DMS114 treated with DMSO at 0.1 percent for 48 hours (cell line): ENCODE measurements around the gene HTR3C.
"Not testable (repeated sequence)": the region's sequence is repeated elsewhere in the genome, so short reads cannot be mapped to it uniquely, and the experiment has no call there.

Experiments used
- DNase-seq: peaks from one replicate; lab custom pipeline; 2025; ENCODE audit not compliant: unreplicated experiment; lab: John Stamatoyannopoulos, UW

Gene HTR3C

DNA sequence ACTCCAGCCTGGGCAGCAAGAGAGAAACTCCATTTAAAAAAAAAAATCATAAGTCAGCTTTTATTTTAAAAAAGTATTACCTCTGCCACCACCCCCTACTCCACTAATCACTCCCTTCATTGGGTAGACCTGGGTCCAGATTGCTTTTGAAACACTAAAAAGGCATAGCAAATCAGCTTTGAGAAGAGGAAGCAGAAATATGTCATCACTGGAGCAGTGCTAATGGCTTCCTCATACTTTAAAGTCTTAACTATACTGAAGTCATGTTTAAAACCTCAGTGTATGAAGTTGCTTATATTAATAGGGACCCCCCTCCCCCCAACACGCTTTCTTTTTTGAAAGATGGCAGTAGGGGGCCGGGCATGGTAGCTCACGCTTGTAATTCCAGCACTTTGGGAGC is 22.3 kb upstream of the HTR3C start:
- no peak for DNase-seq

DNA sequence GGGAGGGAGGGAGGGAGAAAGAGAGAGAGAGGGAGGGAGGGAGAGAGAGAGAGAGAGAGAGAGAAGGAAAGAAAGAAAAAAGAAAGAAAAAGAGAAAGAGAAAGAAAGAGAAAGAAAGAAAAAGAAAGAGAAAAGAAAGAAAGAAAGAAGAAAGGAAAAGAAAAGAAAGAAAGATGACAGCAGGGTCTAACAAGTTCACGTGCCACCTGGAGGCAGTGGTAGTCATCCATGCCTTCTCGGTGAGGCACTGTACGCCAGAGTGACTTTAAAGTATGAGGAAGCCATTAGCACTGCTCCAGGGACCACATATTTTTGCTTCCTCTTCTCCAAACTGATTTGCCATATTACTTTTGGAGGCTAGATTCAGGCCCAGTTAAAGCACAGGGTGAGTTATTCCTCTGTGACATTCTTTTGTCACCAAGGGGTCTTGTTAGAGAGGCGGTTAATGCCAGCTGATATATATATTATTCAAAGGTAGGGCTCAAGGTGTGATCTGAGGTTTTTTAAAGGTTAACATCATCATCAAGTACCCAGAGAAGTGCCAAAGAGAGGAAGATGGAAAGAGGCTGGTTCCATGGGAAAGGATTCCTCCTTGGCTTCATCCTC is 21.6 kb upstream of the HTR3C start, which contains the start of gene HTR3D:
HTR3D (plus strand) TSS at position 556 of the 606 bp plus-strand sequence; CDS start at position 556, 0 bp downstream.
- DNase-seq = no peak

DNA sequence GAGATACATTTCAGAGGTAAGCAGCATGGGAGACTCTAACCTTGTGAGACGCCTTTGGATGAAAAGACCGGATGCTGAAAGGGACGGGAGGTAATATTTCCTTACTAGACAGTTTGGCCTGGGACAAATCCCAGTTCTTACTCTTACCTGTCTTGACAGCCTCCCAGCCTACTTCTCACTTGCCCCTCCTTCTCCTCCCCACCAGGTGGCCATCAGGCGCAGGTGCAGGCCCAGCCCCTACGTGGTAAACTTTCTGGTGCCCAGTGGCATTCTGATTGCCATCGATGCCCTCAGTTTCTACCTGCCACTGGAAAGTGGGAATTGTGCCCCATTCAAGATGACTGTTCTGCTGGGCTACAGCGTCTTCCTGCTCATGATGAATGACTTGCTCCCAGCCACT is 15.0 kb upstream of the HTR3C start:
- no peak for DNase-seq

DNA sequence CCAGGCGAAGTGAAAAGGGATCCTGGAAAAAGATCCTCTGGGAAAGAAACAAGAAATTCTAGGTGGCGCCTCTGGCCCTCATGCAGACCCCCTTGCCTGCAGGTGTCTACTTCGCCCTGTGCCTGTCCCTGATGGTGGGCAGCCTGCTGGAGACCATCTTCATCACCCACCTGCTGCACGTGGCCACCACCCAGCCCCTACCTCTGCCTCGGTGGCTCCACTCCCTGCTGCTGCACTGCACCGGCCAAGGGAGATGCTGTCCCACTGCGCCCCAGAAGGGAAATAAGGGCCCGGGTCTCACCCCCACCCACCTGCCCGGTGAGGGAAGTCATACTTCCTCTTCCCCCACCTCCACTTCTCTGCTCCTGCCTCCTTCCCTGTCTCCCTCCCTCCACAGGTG is 14.5 kb upstream of the HTR3C start:
- not testable (repeated sequence) for DNase-seq

DNA sequence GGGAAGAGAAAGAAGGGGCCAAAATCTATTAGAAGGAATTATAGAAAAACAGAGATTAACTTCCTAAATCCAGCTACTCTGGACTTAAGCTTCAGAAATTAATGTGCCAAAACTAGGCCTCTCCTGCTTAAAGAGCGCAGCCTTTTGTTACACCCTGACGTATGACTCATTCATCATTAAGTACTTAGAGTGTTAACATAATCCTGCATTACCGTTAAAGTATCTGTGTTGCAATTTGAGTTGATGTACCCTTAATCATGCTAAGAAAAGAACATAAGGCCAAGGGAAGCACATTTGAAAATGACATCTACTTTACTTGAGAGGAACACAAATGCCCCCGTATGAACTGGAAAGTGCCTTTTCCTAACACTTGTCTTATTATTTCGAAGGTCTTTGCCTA is 13.4 kb upstream of the HTR3C start:
- DNase-seq = no peak

DNA sequence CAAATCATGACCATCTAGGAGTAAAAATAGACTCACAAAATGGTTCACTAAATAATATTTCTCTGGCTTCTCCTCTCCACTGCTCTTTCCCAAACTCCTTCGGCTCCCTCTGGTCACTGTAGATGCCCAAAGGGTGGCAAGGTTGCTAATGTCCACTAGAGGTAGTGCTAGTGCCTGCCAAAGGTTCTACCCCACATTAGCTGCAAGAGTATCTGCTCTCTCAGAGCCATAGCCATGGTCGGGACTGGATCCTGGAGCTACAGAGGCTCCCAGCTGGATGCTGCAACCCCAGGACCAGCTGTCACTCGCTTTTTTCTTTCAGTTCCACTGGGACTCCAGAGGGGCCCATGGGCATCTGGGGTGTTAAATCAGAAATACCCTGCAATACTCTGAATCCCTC is 12.8 kb upstream of the HTR3C start:
- DNase-seq = peak; percentile 49

DNA sequence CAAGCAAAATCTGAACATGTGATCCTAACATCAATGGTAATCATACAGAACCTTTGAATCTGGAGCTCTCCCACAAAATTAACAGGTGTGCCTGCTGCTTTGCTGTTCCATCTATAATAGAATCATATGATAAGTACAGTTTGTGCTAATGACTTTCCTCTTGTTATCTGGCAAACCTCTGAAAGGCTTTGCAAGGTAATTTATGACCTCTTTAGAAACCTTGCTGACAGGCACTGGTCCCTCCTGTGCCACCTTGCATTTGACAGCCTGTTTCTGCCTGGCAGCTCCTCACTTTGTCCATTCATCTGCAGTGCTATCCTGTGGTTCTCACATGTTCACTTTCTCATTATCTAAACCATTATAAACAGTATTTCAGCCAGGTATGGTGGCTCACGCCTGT is 10.2 kb upstream of the HTR3C start:
- DNase-seq = no peak

DNA sequence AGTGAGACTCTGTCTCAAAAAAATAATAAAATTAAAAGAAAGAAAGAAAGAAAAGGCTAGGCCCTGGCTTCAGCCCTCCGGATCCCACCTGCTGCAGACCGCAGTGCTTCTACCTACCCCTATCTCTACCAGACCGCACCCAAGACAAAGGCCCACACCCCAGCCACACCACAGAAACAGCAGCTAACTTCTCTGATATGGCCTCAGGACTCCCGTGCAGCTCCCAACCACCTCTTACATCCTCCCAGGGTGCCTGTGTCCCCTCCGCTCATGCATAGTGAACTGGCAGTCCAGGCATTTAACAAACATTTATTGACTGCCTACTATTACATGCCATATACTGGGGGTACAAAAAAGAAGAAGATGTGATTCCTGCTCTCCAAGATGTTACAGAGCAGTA is 6.9 kb upstream of the HTR3C start:
- no peak for DNase-seq

DNA sequence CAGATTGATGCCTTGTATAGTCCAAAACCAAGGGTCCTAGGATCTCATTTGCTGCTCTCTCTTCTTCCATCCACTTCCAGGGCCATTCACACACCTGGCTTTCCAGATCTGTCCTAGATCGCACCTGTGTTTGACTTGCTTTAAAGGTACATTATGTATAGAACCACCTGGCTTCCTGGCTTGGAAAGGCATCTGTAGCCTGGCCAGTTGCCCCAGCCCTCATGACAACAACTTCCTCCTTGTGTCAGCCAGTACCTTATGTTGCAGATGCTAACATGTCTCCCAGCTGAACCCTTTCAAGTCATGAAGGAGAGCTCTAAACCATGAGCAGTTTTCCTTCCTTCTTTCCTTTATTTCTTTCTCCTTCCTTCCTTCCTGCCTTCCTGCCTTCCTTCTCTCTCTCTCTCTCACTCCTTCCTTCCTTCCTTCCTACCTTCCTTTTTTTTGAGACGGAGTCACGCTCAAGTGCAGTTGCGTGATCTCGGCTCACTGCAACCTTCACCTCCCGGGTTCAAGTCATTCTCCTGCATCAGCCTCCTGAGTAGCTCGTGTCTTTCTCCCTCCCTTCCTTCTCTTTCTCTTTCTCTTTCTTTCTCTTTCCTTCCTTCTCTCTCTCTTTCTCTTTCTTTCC is 2.5 kb upstream of the HTR3C start:
- DNase-seq = no peak

DNA sequence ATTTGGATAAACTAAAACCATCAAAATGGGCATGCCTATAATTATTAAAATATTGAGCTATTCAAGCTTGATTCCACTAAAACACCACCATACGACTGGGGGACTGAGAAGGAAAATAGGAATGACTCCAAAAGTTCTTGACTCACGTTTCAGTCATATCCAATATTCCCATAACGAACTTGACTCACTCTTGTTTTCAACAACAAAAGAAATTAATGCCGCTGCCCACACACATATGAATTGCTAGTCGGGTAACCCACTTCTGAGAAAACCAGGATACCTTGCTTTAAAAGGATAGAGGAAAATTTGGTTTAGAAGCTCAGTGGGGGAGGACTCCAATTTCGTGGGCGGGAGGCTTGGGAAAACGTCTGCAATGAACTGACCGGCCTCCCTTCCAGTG is 5.2 kb downstream of the HTR3C start:
- no peak for DNase-seq

DNA sequence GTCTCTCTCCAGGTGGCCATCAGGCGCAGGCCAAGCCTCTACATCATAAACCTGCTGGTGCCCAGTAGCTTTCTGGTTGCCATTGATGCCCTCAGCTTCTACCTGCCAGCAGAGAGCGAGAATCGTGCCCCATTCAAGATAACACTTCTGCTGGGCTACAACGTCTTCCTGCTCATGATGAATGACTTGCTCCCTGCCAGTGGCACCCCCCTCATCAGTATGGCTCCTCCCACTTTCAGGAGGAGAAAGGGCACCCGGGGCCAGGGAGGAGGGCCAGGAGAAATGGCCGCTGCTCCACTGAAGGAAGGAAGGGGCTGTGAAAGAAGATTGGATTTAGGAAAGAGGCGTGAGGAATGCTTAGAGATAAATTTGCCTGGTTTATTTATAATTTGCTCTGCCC is 6.6 kb downstream of the HTR3C start:
- DNase-seq = no peak

DNA sequence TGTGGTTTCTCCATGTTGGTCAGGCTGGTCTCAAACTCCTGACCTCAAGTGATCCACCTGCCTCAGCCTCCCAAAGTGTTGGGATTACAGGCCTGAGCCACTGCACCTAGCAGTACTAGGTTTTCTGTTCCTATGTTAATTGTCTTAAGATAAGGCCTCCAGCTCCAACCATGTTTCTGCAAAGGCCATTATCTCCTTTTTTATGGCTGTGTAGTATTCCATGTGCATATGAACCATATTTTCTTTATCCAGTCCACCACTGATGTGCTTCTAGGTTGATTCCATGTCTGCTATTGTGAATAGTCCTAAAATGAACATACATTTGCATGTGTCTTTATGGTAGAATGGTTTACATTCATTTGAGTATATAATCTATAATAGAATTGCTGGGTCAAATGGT is 9.8 kb downstream of the HTR3C start:
- DNase-seq = no peak

DNA sequence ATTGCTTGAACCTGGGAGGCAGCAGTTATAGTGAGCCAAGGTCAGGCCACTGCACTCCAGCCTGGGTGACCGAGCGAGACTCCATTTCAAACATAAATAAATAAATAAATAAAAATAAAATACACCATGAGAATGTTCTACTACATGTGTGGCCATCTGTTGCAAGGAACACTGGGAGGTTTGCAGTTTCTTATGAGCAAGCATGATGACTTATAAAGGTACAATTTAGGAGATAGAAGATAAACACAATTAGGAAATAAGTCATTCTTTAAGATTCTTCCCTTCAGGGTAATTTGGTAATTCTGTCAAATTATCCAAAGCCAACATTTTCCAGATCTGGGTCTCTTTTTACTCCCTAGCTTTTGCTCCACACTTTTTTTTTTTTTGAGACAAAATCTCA is 13.4 kb downstream of the HTR3C start:
- DNase-seq = no peak

DNA sequence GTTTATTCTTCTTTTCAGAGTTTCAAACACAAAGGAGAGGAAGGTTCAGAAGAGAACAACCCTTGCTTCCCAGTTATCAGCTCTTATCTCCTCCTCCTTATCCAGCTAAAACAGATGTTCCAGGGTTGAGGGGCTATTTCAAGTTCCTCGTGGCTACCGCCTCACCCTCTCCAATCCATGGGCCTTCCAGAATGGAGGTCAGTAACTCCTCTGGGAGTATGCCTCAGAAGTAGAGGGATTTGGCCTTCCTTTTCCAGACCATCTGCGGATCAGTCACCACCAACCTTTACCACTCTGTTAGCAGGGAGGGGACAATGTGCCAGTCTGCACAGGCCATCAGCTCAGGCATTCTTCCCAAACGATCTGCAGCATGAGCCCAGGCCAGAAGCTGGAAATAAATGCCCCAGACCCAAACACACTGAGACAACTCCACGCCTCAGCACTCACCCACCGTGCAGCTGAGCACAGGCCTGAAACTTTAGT is 14.8 kb downstream of the HTR3C start:
- no peak for DNase-seq

DNA sequence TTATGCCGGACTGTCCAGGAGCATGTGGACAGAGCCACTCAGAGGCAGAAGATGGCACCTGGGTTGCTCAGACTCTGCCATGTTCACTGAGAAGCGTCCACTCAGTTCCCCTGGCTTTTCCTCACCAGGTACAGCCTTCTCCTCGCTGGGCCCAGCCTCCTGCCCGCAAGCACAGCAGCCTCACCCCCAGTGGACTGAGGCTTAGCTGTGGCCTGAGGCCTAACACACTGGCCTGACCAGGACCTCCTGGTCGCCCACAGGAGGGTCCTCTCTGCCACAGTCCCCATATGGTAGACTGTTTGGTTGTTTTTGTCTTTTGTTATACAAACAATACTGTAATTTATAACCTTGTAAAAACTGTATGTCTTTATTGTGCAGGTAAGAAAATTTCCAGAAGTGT is 15.5 kb downstream of the HTR3C start:
- DNase-seq = no peak

DNA sequence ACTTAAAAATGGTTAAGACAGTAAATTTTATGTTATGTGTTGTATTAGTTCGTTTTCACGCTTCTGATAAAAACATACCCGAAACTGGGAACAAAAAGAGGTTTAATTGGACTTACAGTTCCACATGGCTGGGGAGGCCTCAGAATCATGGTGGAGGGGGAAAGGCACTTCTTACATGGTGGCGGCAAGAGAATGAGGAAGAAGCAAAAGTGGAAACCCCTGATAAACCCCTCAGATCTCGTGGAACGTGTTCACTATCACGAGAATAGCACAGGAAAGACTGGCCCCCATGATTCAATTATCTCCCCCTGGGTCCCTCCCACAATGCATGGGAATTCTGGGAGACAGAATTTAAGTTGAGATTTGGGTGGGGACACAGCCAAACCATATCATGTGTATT is 18.3 kb downstream of the HTR3C start:
- not testable (repeated sequence) for DNase-seq

DNA sequence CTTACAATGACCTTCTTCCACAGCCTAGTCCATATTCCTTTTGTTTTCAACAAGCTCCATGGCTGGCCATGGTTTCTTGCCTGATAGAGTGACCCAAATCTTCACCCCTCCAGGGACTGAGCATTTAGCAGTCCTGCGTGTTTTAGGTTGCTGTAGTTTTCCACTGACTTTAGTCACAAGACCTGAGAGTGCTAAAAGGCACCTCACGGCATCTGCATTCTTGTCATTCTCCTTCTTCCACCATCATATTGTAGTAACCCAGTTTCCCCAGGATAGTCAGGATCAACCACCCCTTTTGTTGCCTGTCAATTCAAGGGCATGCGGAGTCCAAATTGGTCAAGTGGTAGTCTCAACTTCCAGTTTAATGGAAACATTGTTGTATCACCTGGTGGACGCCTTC is 20.8 kb downstream of the HTR3C start:
- DNase-seq = no peak

DNA sequence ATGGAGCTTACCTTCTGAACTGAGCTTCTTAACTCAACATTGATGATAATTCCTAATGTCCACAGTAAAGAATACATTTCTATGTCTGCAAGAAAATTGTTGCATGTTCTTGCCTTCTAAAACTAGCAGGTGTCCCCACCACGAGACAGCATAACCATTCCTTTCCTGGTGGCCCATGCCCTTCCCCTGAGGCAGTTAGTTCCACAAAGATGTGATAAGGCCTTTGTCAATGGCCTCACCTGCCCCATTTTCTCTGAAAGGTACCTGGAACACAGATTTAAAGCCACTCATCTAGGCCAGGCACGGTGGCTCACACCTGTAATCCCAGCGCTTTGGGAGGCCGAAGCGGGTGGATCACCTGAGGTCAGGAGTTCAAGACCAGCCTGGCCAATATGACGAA is 23.1 kb downstream of the HTR3C start:
- no peak for DNase-seq

DNA sequence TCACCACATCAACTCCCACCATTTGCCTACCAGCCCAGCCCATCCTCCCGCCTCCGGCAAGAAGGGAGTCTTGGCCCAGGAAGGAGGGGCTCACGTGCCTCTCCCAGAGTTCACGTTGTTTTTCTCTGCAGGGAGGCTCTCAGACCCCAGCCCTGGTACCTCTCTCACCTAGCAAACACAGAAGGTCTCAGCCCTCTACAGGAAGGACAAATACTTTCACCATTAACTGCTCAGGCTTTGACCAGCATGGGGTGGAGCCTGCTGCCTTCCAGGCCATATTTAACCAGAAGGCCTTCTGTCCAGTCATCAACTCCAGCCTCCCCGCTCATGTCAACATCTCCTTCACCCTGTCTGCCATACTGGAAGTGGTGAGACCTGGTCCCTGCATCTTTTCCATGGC is 25.0 kb downstream of the HTR3C start:
- no peak for DNase-seq

DNA sequence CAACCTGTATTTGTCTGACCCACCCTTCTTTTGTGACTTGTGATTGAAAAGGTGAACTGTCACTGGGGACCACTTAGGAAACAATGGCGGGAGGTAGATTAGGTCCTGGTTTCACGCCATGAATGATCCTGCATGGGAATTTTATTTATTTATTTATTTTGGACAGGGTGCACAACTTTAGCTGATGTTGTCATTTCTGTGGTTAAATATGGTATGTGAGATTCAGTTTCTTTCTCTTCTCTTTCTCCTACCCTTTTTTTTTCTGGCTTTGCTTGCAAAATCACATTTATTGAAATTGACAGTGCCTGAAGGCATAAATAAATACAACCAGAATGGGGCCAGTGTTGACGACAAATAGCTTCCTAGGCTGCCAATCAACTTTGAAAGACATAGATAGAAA is 26.0 kb downstream of the HTR3C start:
- no peak for DNase-seq

DNA sequence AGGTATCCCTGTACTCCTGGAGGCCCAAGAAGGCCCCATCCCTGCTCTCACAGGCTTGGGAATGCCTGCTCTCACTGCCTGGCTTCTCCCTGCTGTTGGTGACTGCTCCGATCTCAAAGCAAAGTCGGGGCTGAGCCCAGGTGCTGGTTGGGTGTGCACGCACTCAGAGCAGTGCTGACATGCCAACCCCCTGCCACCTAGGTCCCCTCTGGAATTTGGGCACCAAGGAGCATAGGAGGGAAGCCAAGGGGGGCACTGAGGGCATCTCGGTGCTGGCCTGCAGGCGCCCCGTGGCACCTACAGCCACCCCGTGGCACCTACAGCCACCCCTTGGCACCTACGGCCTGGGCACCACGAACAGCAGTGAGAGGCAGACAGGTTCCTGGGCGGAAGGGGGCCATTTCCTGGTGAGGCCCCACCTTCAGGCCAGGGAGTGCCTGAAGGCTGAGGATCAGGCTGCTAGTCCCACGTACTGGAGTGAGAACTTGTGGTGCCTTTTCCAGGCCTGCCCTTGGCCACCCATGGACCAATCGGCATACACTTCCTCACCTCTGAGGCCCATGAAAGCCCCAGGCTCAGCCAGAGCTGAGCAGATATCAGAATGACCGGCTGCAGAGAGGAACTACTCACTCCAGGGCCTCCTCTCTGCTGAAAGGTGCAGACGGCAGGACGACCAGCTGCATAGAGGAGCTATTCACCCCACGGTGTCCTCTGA is 28.4 kb downstream of the HTR3C start:
- DNase-seq = no peak

DNA sequence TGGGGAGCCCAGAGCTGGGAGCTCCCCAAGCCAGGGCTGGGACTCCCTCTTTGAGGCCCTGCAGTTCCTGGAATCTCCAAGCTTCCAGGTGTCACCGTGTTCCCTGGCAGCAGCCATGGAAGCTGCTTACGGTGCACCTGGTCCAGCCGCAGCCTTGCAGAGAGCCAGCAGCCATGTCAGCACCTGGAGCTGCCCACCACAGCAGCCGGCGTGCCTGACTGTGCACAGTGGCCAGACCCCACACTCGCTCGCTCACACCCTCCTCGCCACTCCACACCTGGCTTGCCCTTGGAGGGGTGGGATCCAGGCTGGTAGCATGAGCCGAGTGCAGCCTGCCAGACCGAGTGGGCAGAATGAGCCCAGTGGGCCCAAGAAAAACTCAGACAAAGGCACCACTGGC is 29.2 kb downstream of the HTR3C start:
- DNase-seq = no peak
